Large intestine (tissue), 3 donors: ENCODE measurements around the gene WDR46. TPM values are rescaled to one million over a fixed set of nuclear protein-coding genes. Genes with fewer than 3 reads are reported as not detected.

Experiments used
- DNase-seq, 2 donors: peaks; one replicate each; pipeline versions ENCODE4 v3.0.0 to v3.0.0-alpha.2; 2013
- H3K27ac ChIP-seq: one replicate; pipeline ENCODE4 v1.5.1; 2013; ENCODE audit warnings: low read length
- H3K27me3 ChIP-seq: 2 replicates; pipeline ENCODE4 v1.6.1; 2013; ENCODE audit warnings: low read length; ENCODE audit not compliant: control insufficient read depth, insufficient read depth
- H3K36me3 ChIP-seq: 2 replicates; pipeline ENCODE4 v1.6.1; 2013; ENCODE audit warnings: low read length; ENCODE audit not compliant: control insufficient read depth, insufficient read depth
- H3K4me1 ChIP-seq: one replicate; pipeline ENCODE4 v1.6.1; 2013; ENCODE audit warnings: low read length; ENCODE audit not compliant: control insufficient read depth, insufficient read depth
- H3K4me3 ChIP-seq: one replicate; pipeline ENCODE4 v1.5.1; 2013; ENCODE audit warnings: low read length
- H3K9me3 ChIP-seq: one replicate; pipeline ENCODE4 v1.6.1; 2013; ENCODE audit warnings: mild to moderate bottlenecking, low read depth, low read length, moderate library complexity; ENCODE audit not compliant: control insufficient read depth
- WGBS: methylation state at CpG from one replicate; pipeline ENCODE4 v1.1.5; 2013; ENCODE audit warnings: low lambda C conversion rate; ENCODE audit not compliant: insufficient coverage; 5-methylcytosine and 5-hydroxymethylcytosine counted together
- polyA plus RNA-seq: library from polyadenylated mRNA; unstranded; fragments of 120-200 nt; gene quantifications from one replicate; pipeline ENCODE4 v1.2.1, GENCODE V29; 2013

WDR46 gene
- polyA plus RNA-seq, 1 donor = 37.7 TPM

- Histone ChIP-seq H3K9me3 (no peaks in the 10 kb centered on the region), H3K27me3 (no peaks in the 10 kb centered on the region), H3K4me1 (no peaks in the 10 kb centered on the region), H3K27ac (peak overlapping the region; percentile 98), H3K36me3 (peaks cover 38% of the 10 kb centered on the region), H3K4me3 (peak overlapping the region; percentile 87)
- DNase-seq = peak; percentile 58 to 73
- WGBS = no CpG with 5 or more reads among the region's 42 CpGs
Measured at GRCh38 chr6:33297956-33298772, 9.1 kb upstream of the WDR46 start.

DNA sequence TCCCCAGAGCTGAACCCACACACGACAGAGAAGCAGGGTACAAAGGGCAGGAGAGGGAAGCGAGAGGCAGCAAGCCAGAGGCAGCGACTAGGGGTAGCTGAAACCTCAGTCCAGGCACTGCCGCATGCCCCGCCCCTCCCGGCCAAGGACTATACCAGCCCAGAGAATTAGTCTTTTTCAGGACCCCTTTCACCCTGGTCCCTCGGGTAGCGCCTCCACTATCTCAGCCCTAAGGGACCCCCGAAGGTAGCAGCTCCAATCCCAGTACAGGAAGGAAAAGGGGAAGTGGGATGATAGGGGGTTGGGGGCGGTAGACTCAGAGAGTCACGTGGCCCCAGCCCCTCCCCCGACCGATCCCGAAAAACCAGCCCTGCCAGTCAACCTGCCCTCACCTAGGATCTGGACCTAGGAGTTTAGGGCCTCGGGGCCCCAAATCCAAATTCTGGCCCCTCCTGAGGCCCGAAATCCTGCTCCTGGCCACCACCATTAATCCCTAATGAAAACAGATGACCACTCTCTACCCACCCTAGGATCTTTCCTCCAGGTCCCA lies 8.4 kb upstream of the WDR46 start:
- peak overlapping the region; percentile 20 for H3K27ac ChIP-seq
- no CpG with 5 or more reads among the region's 16 CpGs for WGBS
- peak overlapping the region; percentile 87 for H3K4me3 ChIP-seq
- no peaks in the 10 kb centered on the region for H3K9me3 ChIP-seq
- no peaks in the 10 kb centered on the region for H3K27me3 ChIP-seq
- peak in 1 of 2 donors; percentile 66 for DNase-seq
- H3K4me1 ChIP-seq = no peaks in the 10 kb centered on the region
- peaks cover 39% of the 10 kb centered on the region for H3K36me3 ChIP-seq

- peak overlapping the region; percentile 87 for H3K4me3 ChIP-seq
- H3K27ac ChIP-seq = peak overlapping the region; percentile 20
- H3K4me1 ChIP-seq = no peaks in the 10 kb centered on the region
- no peak for DNase-seq
- no CpG with 5 or more reads among the region's 12 CpGs for WGBS
- H3K27me3 ChIP-seq = no peaks in the 10 kb centered on the region
- no peaks in the 10 kb centered on the region for H3K9me3 ChIP-seq
- peaks cover 45% of the 10 kb centered on the region for H3K36me3 ChIP-seq
Measured at GRCh38 chr6:33296797-33297405, 7.9 kb upstream of the WDR46 start.

- no peak overlapping the region for H3K4me3 ChIP-seq
- no peak overlapping the region for H3K27ac ChIP-seq
- H3K9me3 ChIP-seq = no peaks in the 10 kb centered on the region
- DNase-seq = no peak
- 33% methylated on average over 1 of the region's 15 CpGs for WGBS
- H3K27me3 ChIP-seq = no peaks in the 10 kb centered on the region
- H3K4me1 ChIP-seq = no peaks in the 10 kb centered on the region
- H3K36me3 ChIP-seq = peaks cover 51% of the 10 kb centered on the region
Measured at GRCh38 chr6:33295621-33296369, 6.8 kb upstream of the WDR46 start.

GRCh38 chr6:33294086-33294823 lies 5.2 kb upstream of the WDR46 start:
- H3K4me3 ChIP-seq = no peak overlapping the region
- H3K4me1 ChIP-seq = peaks cover 7% of the 10 kb centered on the region
- WGBS = 100% methylated on average over 1 of the region's 10 CpGs
- DNase-seq = no peak
- no peak overlapping the region for H3K27ac ChIP-seq
- no peaks in the 10 kb centered on the region for H3K9me3 ChIP-seq
- H3K36me3 ChIP-seq = peaks cover 52% of the 10 kb centered on the region
- H3K27me3 ChIP-seq = no peaks in the 10 kb centered on the region

- H3K27ac ChIP-seq = no peak overlapping the region
- DNase-seq = no peak
- no peaks in the 10 kb centered on the region for H3K9me3 ChIP-seq
- peaks cover 52% of the 10 kb centered on the region for H3K36me3 ChIP-seq
- no peaks in the 10 kb centered on the region for H3K27me3 ChIP-seq
- no CpG with 5 or more reads among the region's 16 CpGs for WGBS
- peaks cover 12% of the 10 kb centered on the region for H3K4me1 ChIP-seq
- no peak overlapping the region for H3K4me3 ChIP-seq
Measured at GRCh38 chr6:33292996-33293682, 4.1 kb upstream of the WDR46 start.

DNA sequence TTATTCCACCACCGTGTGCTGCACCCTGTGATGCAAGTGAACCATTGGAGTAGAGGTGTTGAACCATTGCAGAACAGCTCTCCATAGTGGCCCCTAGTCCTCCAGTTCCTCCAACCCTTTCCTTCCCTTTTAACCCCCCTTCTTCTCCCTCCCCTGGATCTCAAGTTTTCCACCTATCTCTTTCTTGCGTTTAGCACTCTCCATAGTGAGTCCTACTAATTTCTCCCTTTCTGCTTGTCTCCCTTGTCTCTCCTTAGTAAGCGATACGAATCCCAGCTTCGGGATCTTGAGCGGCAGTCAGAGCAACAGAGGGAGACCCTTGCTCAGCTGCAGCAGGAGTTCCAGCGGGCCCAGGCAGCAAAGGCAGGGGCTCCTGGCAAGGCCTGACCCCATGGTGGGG lies 1.4 kb upstream of the WDR46 start:
- H3K27ac ChIP-seq = no peak overlapping the region
- H3K36me3 ChIP-seq = peaks cover 59% of the 10 kb centered on the region
- H3K4me1 ChIP-seq = peaks cover 15% of the 10 kb centered on the region
- peak overlapping the region; percentile 74 for H3K4me3 ChIP-seq
- H3K27me3 ChIP-seq = no peaks in the 10 kb centered on the region
- DNase-seq = no peak
- H3K9me3 ChIP-seq = no peaks in the 10 kb centered on the region
- 50% methylated on average over 2 of the region's 7 CpGs for WGBS

DNA sequence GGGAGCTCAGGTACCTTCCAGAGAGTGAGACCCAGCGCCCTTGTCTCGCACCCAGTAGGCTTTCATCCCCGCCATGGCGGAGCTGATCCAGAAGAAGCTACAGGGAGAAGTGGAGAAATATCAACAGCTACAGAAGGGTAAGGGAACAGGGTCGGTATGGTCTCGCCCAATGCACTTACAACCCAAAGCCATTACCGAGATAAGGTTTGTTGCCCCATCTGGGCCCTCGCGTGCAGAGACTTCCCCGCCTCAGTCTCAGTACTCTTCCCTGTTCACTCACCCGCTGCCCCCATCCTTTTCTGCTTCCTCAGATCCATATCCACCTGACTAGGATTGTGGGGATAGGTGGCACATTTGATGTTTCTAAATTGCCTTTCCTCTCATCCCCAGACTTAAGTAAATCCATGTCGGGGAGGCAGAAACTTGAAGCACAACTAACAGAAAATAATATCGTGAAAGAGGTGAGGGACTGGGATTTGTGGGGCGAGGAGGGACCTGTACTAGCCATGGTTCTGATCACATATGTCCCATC lies 811 bp upstream of the WDR46 start:
- H3K9me3 ChIP-seq = no peaks in the 10 kb centered on the region
- WGBS = 0% methylated on average over 2 of the region's 14 CpGs
- H3K36me3 ChIP-seq = peaks cover 58% of the 10 kb centered on the region
- H3K27ac ChIP-seq = peak overlapping the region; percentile 5
- H3K27me3 ChIP-seq = no peaks in the 10 kb centered on the region
- peaks cover 15% of the 10 kb centered on the region for H3K4me1 ChIP-seq
- H3K4me3 ChIP-seq = peak overlapping the region; percentile 74
- DNase-seq = no peak

DNA sequence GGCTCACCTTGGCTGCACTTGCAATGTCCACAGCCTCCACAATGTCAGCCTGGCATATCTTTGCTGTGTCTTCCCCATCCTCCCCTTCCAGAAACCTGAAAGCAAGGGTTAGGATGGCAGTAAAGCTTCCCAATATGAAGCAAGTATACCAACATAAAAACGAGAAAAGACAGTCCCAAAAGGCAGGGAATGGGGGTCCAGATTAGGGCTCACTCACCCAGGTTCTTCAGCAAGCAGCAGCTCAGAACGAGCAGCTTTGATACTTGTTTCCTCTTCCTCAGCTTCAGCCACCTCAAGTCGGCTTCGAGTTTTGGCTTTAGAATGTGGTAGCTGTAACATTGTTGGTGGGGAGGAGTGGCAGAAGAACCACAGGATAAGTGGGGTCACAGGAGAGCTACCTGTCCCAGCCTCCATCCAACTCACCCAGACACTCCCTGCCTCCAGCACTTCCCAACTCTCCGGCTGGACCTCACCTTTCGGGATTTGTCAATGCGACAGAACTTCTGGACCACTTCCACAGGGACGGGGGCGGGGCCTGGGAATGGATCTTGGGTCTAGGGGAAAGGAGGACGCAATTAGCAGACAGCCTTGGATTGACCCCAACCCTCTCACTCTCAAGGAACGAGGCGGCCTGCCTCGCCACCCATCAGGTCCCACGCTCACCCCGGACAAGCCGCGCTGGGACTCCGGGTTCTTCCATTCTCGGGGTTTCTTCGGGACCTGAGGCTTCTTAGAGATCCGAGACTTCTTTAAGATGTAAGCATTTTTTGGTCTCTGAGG lies 708 bp downstream of the WDR46 start:
- Histone ChIP-seq H3K9me3 (no peaks in the 10 kb centered on the region), H3K4me1 (peaks cover 15% of the 10 kb centered on the region), H3K27ac (peak overlapping the region; percentile 6), H3K36me3 (peaks cover 56% of the 10 kb centered on the region), H3K4me3 (peak overlapping the region; percentile 74), H3K27me3 (no peaks in the 10 kb centered on the region)
- DNase-seq = no peak
- WGBS = no CpG with 5 or more reads among the region's 21 CpGs
